Hepatocyte (in vitro differentiated cells): ENCODE measurements around the gene GTF3C1.

Experiments used
- EZH2 ChIP-seq: fragments of 200-600 bp; sonication (generic); IDR thresholded peaks from 2 replicates; pipeline ENCODE4 v1.6.1; 2016; ENCODE audit warnings: antibody characterized with exemption, mild to moderate bottlenecking, borderline replicate concordance
- EZH2phosphoT487 ChIP-seq: fragments of 200-600 bp; sonication (generic); IDR thresholded peaks from one replicate; pipeline ENCODE4 v1.6.1; 2018; ENCODE audit warnings: antibody characterized with exemption, mild to moderate bottlenecking, low read depth, moderate library complexity; ENCODE audit not compliant: unreplicated experiment, severe bottlenecking
- TF ChIP-seq, protein P1 (sequence below): fragments of 200-600 bp; sonication (generic); IDR thresholded peaks from 2 replicates; pipeline ENCODE4 v1.5.1; 2016; ENCODE audit warnings: antibody characterized with exemption, mild to moderate bottlenecking; ENCODE audit not compliant: poor library complexity

GRCh38 chr16:27538528-27538927, 11.2 kb downstream of the GTF3C1 start:
- TF ChIP-seq, protein P1, sequence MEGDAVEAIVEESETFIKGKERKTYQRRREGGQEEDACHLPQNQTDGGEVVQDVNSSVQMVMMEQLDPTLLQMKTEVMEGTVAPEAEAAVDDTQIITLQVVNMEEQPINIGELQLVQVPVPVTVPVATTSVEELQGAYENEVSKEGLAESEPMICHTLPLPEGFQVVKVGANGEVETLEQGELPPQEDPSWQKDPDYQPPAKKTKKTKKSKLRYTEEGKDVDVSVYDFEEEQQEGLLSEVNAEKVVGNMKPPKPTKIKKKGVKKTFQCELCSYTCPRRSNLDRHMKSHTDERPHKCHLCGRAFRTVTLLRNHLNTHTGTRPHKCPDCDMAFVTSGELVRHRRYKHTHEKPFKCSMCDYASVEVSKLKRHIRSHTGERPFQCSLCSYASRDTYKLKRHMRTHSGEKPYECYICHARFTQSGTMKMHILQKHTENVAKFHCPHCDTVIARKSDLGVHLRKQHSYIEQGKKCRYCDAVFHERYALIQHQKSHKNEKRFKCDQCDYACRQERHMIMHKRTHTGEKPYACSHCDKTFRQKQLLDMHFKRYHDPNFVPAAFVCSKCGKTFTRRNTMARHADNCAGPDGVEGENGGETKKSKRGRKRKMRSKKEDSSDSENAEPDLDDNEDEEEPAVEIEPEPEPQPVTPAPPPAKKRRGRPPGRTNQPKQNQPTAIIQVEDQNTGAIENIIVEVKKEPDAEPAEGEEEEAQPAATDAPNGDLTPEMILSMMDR = no peak
- TF ChIP-seq EZH2phosphoT487 (no peak), EZH2 (no peak)
